NCI-H1930 (cell line): ENCODE results near the gene GJC2.

Experiments
- DNase-seq, 2 experiments: peaks; one replicate each; lab custom pipeline; 2025; lab: John Stamatoyannopoulos, UW

GJC2 gene

GRCh38 chr1:228194921-228195812 is 45.4 kb downstream of the GJC2 start:
- DNase-seq: no peak

- no peak for DNase-seq
Measured at GRCh38 chr1:228197555-228198147, 47.9 kb downstream of the GJC2 start.

- DNase-seq: no peak
Measured at GRCh38 chr1:228198977-228199590, 49.4 kb downstream of the GJC2 start.

- DNase-seq: no peak
Measured at GRCh38 chr1:228204958-228205357, 55.2 kb downstream of the GJC2 start.

- no peak for DNase-seq
Measured at GRCh38 chr1:228205526-228206436, 56.1 kb downstream of the GJC2 start.

GRCh38 chr1:228206582-228207351 is 57.0 kb downstream of the GJC2 start:
- DNase-seq: no peak

GRCh38 chr1:228207381-228207810 is 57.7 kb downstream of the GJC2 start:
- no peak for DNase-seq

- DNase-seq: no peak
Measured at GRCh38 chr1:228207851-228208821, 58.4 kb downstream of the GJC2 start, which contains the start of gene OBSCN. Gene OBSCN, plus strand, starts transcription at chr1:228208044. Its CDS starts 3,740 bp downstream, at chr1:228211784.

- no peak for DNase-seq
Measured at GRCh38 chr1:228208831-228209551, 59.3 kb downstream of the GJC2 start.
